GM21528 (cell line): Measurements from ENCODE around the gene SCIN.
"Not testable (repeated sequence)": the region's sequence is repeated elsewhere in the genome, so short reads cannot be mapped to it uniquely, and the experiment has no call there.

Experiments
- ATAC-seq: cut with Tn5 transposase; IDR thresholded peaks from one replicate; pipeline ENCODE4 v1.9.1; 2021; ENCODE audit warnings: mild to moderate bottlenecking, moderate library complexity; ENCODE audit not compliant: unreplicated experiment, low FRiP score

The SCIN gene

GRCh38 chr7:12645212-12645611 is 74.7 kb downstream of the SCIN start:
- not testable (repeated sequence) for ATAC-seq

- no peak for ATAC-seq
These were observed 75.6 kb downstream of the SCIN start for GRCh38 chr7:12646139-12646538.

GRCh38 chr7:12647364-12648219 is 77.1 kb downstream of the SCIN start:
- ATAC-seq: no peak

GRCh38 chr7:12648704-12649261 is 78.3 kb downstream of the SCIN start:
- no peak for ATAC-seq

- ATAC-seq: no peak
These were observed 78.8 kb downstream of the SCIN start for GRCh38 chr7:12649348-12649747.

- ATAC-seq: no peak
These were observed 79.6 kb downstream of the SCIN start for GRCh38 chr7:12650080-12650479.

- ATAC-seq: no peak
These were observed 82.6 kb downstream of the SCIN start for GRCh38 chr7:12653110-12653509.

GRCh38 chr7:12653518-12653917 is 83.0 kb downstream of the SCIN start:
- ATAC-seq: no peak

- ATAC-seq: no peak
These were observed 84.6 kb downstream of the SCIN start for GRCh38 chr7:12655161-12655560.

- not testable (repeated sequence) for ATAC-seq
These were observed 89.9 kb downstream of the SCIN start for GRCh38 chr7:12660423-12660822.

- ATAC-seq: not testable (repeated sequence)
These were observed 90.5 kb downstream of the SCIN start for GRCh38 chr7:12660986-12661385.

- ATAC-seq: no peak
These were observed 91.1 kb downstream of the SCIN start for GRCh38 chr7:12661581-12661980.

GRCh38 chr7:12670000-12670729 is 99.6 kb downstream of the SCIN start:
- ATAC-seq: no peak

GRCh38 chr7:12670743-12671520 is 100.4 kb downstream of the SCIN start:
- ATAC-seq: no peak

- not testable (repeated sequence) for ATAC-seq
These were observed 102.9 kb downstream of the SCIN start for GRCh38 chr7:12673436-12673835.

- ATAC-seq: no peak
These were observed 103.5 kb downstream of the SCIN start for GRCh38 chr7:12674053-12674452.

GRCh38 chr7:12674861-12675260 is 104.3 kb downstream of the SCIN start:
- no peak for ATAC-seq

- no peak for ATAC-seq
These were observed 113.4 kb downstream of the SCIN start for GRCh38 chr7:12683678-12684585.

GRCh38 chr7:12684733-12685132 is 114.2 kb downstream of the SCIN start:
- ATAC-seq: no peak

- no peak for ATAC-seq
These were observed 115.0 kb downstream of the SCIN start for GRCh38 chr7:12685550-12685949.
